Kidney epithelial cell (primary cell): Measurements from ENCODE around the gene SNRPA1. TPM values are rescaled to one million over a fixed set of nuclear protein-coding genes. Genes with fewer than 3 reads are reported as not detected.
A peak's percentile ranks its signal among the peaks of the same experiment; 100 is the strongest.
"Not testable (repeated sequence)": the region's sequence is repeated elsewhere in the genome, so short reads cannot be mapped to it uniquely, and the experiment has no call there.

Source experiments
- DNase-seq: peaks from one replicate; pipeline ENCODE4 v3.0.0-alpha.2; 2010; ENCODE audit warnings: low read depth
- H3K27me3 ChIP-seq: 2 replicates; pipeline ENCODE4 v1.6.0; 2011; ENCODE audit warnings: low read length; ENCODE audit not compliant: control insufficient read depth, insufficient read depth
- H3K36me3 ChIP-seq: 2 replicates; pipeline ENCODE4 v1.5.1; 2011; ENCODE audit warnings: low read length; ENCODE audit not compliant: control insufficient read depth, insufficient read depth
- H3K4me3 ChIP-seq: 2 replicates; pipeline ENCODE4 v1.5.1; 2011; ENCODE audit warnings: low read depth, mild to moderate bottlenecking, control low read depth, low read length
- CTCF ChIP-seq: IDR thresholded peaks from 2 replicates; pipeline ENCODE4 v1.5.1; 2011; ENCODE audit warnings: mild to moderate bottlenecking, moderate library complexity, low read length, control low read depth, inconsistent platforms; ENCODE audit not compliant: insufficient read depth, poor library complexity, severe bottlenecking
- total RNA-seq: library from RNA; depleted of rRNA; stranded (reverse); fragments of >200 nt; gene quantifications from 2 replicates; pipeline ENCODE4 v1.2.3, GENCODE V29; 2015

Gene SNRPA1
- 21.7 and 39.8 TPM in 2 replicates for total RNA-seq

- Histone ChIP-seq H3K36me3 (no peaks in the 10 kb centered on the region), H3K4me3 (peak within 1 kb of the TSS; percentile 97), H3K27me3 (no peaks in the 10 kb centered on the region)
- TF ChIP-seq CTCF: no peak
- peak; percentile 67 for DNase-seq
Measured at GRCh38 chr15:101294731-101295606, at the start of gene SNRPA1. Gene SNRPA1, minus strand, starts transcription at chr15:101295248. Its CDS starts 70 bp downstream, at chr15:101295178.

GRCh38 chr15:101342056-101342455 is 47.0 kb upstream of the SNRPA1 start:
- H3K36me3 ChIP-seq: no peaks in the 10 kb centered on the region
- no peaks in the 10 kb centered on the region for H3K27me3 ChIP-seq
- no peak overlapping the region for H3K4me3 ChIP-seq
- no peak for DNase-seq
- TF ChIP-seq CTCF: no peak

DNA sequence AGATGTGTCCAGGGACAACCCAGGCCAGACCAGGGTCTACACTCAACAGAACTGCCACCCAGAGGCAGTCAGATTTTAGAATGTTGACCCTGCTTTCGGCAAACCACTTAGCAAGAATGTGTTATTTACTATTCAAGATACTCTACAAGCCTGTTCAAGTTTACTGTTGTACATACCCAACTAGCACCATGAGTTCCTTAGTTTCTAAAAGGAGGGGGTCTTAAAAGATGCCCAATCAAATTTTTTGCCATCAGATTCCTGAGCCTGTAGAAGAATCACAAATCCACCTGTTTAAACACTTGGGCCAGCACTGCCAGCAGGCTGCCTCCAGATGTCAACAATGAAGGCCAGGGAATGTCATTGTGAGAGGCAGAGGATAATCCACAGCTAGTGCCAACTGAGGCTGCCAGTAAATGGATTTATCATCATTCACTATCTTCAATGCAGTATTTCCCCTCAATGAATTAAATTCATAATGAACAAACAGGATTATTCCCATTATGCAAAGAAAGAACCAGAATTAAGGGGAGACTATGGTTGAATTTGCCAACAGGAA is 43.5 kb upstream of the SNRPA1 start:
- Histone ChIP-seq H3K36me3 (no peaks in the 10 kb centered on the region), H3K27me3 (no peaks in the 10 kb centered on the region), H3K4me3 (no peak overlapping the region)
- no peak for TF ChIP-seq CTCF
- DNase-seq: no peak

DNA sequence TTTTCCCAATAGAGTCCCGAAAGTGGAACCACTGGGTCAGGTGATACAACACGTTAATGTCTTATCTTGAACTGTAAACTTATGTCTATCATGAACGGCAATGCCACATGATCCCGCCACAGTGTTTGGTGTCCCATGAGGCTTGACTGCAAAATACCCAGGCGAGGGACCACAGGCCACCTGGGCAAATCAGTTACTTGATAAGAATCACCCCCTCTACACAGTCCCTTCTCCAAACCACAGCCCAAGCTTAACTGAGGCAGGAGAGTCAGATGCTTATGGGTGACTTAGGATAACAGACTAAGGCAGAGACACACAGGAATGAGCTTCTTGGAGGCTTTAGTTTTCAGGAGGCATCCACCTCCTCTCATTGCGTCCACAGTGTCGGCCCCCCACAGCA is 42.9 kb upstream of the SNRPA1 start:
- no peak for TF ChIP-seq CTCF
- no peaks in the 10 kb centered on the region for H3K27me3 ChIP-seq
- DNase-seq: no peak
- no peak overlapping the region for H3K4me3 ChIP-seq
- H3K36me3 ChIP-seq: no peaks in the 10 kb centered on the region

- not testable (repeated sequence) for H3K27me3 ChIP-seq, H3K36me3 ChIP-seq, H3K4me3 ChIP-seq, DNase-seq
Measured at GRCh38 chr15:101333907-101334789, 39.1 kb upstream of the SNRPA1 start.

DNA sequence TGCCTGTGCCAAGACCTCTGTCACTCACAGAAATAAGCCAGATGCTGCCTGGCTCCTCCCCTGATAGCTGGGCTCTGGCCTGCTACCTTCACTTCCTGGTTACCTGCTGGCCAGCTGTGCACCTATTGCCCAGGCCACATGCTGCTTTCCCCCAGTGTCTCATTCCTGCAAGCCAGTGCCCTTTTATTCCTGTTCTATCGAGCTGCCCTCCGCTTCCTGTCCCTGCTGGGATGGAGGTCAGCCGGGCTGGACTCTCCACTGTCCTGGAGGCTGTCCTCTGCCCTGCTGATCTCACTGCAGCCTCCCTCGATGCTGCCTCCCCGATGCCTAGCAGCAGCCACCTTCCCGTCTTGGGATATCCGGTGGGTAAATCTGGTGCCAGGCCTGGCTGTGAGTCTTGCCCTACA is 37.0 kb upstream of the SNRPA1 start:
- TF ChIP-seq CTCF: no peak
- H3K36me3 ChIP-seq: no peaks in the 10 kb centered on the region
- no peak for DNase-seq
- no peaks in the 10 kb centered on the region for H3K27me3 ChIP-seq
- H3K4me3 ChIP-seq: no peak overlapping the region
